GM13976 (cell line): ENCODE measurements around the gene KCNJ15.

ENCODE experiments used
- DNase-seq: peaks from one replicate; pipeline ENCODE4 v3.0.0; 2012; ENCODE audit warnings: low spot score
- in situ Hi-C: fragments of 300-500 bp; cut with MboI; formaldehyde crosslinking; loops from one replicate; pipeline ENCODE4 v1.12.0; 2022; ENCODE audit warnings: low sequenced_read_pairs, mixed read lengths, inconsistent platforms; ENCODE audit not compliant: unreplicated experiment
- TF ChIP-seq, protein P1 (sequence below): IDR thresholded peaks from 2 replicates; pipeline ENCODE4 v1.5.1; 2012; ENCODE audit warnings: borderline replicate concordance, mild to moderate bottlenecking; ENCODE audit not compliant: insufficient read depth; ENCODE audit errors: extremely low read depth, missing control alignments, control extremely low read depth

KCNJ15 gene

DNA sequence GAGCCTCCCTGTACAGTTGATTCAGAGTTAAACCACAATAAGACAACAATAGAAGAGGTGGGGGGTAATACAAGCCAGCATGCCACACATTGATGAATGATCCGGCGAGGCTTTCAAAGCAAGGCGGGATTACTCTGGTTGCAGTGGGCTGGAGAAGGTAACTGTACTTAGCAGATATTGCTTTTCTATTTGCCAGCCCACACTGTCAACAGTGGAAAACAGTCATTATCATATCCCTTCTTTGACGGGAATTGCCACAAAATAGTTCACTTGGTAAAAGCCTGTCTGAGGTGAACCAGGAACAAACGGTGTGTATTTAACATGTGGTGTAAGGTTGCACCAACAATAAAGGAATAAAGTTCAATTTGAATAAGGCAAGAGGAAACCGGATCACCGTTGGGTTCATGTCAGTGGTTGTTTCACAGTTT, 5.8 kb upstream of the KCNJ15 start:
- TF ChIP-seq, protein P1, sequence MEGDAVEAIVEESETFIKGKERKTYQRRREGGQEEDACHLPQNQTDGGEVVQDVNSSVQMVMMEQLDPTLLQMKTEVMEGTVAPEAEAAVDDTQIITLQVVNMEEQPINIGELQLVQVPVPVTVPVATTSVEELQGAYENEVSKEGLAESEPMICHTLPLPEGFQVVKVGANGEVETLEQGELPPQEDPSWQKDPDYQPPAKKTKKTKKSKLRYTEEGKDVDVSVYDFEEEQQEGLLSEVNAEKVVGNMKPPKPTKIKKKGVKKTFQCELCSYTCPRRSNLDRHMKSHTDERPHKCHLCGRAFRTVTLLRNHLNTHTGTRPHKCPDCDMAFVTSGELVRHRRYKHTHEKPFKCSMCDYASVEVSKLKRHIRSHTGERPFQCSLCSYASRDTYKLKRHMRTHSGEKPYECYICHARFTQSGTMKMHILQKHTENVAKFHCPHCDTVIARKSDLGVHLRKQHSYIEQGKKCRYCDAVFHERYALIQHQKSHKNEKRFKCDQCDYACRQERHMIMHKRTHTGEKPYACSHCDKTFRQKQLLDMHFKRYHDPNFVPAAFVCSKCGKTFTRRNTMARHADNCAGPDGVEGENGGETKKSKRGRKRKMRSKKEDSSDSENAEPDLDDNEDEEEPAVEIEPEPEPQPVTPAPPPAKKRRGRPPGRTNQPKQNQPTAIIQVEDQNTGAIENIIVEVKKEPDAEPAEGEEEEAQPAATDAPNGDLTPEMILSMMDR, result no peak
- no peak for DNase-seq
- in situ Hi-C loops, result no loop called here

DNA sequence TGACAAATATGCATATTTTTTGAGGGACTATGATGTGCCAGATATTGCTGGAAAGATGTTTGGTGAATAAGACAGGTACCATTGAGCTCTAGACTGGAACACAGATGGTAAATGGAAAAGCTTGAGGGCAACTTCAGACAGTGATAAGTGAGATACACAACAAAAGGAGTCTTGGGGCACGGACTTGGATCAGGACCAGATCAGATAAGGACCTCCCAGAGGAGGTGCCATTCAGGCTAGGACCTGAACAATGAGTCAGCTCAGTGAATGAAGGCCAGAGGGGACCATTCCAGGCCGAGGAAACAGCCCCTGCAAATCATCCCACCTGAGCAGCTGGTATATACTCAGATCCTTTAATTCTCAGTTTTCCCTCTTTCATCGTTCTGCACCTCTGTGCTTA, 1.8 kb upstream of the KCNJ15 start:
- TF ChIP-seq, protein P1, result no peak
- no peak for DNase-seq
- in situ Hi-C loops, result no loop called here

DNA sequence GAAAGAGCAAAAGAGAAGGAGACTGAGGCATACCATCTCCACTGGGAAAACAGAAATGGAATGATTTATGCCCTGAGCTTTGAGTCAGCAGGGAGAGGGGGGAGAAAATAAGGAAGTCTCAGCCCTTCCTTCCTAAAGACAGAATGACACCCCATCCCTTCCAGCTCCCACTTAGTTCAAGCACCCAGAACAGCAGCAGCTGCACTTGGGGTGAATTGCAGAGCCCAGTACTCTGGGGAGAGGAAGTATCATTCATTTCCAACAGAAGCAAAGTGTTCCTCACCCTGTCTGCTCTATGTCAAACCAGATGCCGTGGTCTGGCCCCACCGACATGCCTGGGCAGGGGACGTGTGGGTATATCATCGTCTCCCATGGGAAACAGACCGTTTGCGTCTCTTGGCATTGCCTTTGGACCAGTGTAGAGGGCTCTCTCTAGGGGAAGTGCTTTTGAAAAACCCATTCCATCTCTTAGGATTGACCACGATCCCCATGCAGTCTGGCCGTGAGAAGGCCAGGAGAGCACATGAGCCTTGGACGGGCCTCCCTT, 1.1 kb upstream of the KCNJ15 start:
- TF ChIP-seq, protein P1, result no peak
- in situ Hi-C loops, result no loop called here
- no peak for DNase-seq

DNA sequence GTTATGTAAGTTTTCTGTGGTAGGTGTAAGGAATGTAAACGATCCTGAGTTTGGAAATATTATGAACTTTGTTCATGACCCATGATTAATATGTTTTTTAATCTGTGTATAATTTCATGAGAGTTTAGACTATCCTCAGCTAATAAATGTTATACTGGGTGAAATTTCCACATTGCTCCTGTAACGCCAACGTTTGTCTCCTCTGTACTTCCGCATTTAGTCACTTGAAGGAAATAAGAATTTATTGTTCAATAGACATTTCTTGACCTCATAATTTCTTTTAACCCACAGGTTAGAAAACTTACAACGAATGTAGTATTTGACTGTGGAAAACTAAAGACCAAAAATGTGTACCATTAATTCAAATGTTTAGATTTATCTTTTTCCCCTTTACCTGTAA, 876 bp downstream of the KCNJ15 start:
- no peak for DNase-seq
- TF ChIP-seq, protein P1, result no peak
- in situ Hi-C loops, result no loop called here

DNA sequence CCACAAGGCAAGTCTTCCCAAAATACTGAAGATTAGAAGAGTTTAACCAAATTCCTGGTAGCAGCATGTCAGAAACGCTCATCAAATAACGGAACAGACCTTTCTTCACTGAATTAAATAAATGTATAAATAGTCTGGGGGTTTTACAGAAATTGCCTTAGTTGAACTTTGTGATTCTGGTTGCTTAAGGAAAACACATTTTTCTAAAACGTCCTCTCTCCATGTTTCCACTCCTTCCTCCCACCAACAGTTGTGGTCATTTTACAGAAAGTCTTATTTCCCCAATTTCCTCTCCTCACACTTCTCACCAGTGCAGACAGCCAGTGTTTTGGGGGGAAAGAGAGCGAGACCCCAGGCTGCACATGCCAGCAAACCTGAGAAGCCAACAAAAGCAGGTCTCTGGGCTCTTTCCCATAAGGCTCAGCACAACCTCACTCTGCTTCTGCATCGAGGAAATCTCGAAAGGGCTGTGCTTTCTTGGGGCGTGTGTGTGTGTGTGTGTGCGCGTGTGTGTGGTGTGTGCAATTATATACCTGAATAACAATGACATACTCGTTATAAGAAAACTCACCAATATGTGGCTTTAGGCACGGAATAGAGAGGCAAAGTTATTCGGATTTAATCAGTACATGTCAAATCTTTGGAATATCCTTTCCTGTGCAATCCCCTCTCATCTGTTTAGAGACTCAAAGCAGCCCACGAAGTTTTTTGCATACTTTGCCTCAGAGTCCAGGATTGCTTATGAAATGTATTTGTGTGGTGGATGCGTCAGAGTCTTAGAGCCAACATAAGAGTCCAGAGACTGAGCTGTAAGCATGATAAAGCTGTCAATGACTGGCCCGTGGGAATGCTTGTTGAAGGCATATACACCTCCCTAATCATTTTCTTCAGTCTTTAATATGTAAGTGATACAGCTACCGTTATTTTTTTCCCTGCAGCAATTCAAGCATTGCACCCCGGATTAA, 2.0 kb downstream of the KCNJ15 start:
- DNase-seq, result no peak
- in situ Hi-C loops, result no loop called here
- TF ChIP-seq, protein P1, result no peak

DNA sequence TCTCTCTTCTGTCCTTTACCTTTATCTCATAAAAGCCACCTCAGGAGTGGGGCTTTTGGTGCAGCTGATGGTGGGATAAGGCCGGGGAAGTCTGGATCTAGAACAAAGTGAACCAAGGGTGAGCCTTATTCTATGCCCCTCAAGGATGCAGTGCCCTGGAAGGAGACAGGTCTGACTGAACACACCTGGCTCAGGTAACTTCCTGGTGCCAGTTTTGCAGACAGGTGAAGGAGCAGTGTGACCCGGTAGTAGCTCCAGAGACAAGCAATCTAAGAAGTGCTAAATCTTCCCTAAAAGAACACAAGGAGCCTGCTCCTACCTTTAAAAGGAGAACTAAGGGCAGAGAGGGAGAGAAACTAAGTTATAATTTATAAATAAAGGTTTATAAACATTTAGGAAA, 2.9 kb downstream of the KCNJ15 start:
- in situ Hi-C loops, result no loop called here
- TF ChIP-seq, protein P1, result no peak
- DNase-seq, result no peak
